CMK (cell line): ENCODE measurements around the gene ARSA.

Experiments
- DNase-seq: peaks from one replicate; pipeline ENCODE4 v3.0.0-alpha.2; 2010; ENCODE audit warnings: low read depth

Gene ARSA

DNA sequence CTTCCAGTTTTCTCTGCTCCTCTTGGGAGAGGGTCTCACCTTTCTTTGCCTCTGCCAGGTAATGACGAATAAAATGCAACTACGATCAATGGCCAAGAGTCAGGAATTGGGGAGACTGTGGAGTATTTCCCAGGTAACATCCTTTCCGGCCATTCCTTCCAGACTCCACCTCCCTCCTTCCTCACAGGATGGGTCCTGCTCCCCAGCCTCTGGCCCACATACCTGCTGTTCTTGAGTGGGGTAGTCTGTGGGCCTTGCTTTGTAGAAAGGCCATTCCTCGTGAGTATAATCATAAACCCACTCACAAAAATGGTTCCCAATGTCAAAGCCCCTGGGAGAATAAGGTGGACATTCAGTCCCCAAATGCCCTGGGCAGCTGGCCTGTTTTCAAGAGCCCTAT, 48.2 kb downstream of the ARSA start:
- no peak for DNase-seq

DNA sequence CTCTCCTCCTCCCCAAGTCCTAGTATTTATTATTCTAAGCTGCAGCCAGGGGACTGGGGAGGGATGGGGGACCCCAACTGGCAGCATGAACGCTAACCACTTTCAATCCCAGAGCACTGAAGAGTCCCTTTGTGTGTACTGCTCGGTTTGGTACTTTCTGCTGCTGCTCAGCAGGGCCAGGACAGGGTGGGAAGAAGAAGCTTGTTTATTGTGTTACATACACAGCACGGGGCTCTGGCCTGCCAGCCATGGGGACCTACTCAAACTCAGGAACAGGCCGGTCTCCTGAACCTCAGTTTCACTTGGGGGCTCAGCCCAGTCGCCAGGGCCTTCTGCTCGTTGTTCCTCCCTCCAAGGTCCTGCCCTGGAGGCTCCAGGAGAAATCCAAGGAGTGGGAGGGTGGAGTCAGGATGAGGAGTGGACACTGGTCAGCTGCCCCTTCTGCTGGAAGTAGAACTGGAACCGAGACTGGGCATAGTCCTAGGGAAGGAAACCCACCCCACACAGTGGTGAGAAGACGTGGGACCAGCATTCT, 49.1 kb downstream of the ARSA start:
- DNase-seq: no peak

DNA sequence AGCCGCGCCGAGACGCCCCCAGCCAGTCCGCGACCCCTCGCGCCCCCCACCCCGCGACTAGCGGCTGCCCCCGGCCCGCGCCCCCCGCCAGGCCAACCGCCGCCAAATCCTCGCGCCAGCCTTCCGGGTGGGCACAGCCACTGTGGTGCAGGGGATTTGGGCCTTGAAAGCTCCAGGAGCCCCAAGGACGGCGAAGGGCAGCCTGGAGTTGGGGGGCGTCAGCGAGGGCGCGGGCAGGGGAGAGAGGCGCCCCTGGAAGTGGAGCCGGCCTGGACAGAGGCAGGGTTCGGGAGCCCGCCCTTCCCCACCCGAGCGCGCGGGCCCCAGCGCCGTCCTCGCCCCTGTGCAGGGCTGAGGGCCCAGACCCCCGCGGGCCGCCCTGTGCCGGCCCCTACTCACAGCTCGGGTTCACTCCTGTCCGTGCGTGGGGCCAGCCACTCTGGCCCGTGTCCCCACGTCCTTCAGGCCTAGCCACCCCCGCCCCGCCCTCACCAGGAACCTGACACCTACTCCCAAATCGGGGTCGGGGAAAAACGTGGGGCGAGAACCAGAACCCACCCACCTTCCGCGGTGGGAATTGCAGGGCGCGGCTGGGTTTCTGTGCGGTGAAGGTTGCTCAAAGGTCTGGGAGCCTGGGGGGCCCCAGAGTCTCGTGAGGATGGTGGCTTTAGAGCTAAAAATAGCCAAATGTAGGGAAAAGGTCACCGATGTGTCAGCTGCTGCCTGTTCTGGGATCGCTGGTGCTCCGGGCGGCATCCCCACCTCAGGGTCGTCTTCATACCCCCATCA, 49.8 kb downstream of the ARSA start, which contains the start of gene CPT1B:
TSS of gene CPT1B (minus strand) at position 441 of the 789 bp plus-strand sequence. CDS start 512 bp downstream, outside the sequence.
- DNase-seq: no peak

DNA sequence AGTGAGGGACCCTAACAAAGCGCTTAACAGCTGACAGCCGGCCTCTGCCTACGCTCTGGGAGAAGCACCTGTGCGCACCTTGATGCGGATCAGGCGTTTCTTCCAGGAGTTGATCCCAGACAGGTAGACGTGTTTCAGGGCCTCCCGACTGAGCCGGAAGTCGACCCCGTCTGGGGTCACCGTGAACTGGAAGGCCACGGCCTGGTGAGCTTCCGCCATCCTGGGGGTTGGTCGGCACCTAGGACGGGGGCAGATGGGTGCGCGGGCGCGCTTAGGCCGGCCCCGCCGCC, 50.3 kb downstream of the ARSA start:
- no peak for DNase-seq

DNA sequence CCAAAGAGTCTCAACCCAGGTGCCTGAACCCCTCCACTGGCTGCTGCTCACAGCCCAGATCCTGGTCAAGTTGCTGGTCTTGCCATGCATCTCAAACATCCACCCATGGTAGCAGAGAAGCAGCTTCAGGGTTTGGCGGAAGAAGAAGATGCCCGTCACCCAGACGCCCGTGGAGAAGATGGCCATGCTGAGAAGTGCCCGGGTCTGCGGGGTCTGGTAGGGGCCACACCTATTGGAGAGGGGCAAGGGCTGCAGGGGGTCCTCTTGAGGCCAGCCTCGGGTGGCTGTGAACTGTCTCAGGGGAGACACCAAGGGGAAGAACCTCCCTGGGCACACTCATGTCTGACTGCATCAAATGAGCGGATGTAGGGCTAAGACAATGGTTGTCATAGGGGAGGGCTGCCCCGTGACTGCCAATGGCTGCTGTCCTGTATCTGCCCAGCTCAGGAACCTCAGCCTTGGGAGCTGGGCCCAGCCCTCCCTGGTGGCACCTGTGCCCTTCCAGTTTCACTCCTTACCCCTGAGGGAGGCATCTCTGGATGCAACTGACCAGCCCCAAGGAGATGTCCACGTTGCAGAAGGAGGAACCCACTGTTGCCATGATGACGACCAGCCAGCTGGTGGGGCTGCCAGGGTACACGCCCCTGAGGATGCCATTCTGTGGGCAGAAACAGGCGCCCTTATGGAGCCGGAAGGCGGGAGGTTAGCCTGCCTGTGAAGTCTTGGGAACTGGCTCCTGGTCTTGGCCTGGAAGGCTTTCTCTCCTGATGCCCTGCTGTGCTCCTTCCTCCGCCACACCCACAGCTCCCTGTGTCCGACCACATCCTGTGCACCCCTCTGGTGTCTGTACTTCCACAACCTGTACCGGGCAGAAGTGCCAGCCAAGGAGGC, 50.9 kb downstream of the ARSA start:
- DNase-seq: no peak

DNA sequence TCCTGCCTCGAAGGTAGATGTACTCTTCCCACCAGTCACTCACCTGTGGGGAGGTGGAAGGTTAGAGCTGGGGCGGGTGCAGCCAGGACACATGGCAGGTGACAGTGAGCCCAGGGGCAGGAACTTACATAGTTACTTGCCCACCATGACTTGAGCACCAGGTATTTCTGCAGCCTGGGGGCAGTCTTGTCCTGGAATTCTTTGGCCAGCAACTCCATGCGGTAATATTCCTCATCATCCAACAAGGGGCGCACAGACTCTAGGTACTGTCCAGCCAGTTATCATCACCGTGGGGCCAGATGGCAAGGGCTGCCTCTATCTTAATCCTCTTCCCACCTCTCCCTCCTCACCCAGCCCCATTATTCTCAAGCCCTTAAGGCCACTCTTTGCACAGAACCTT, 51.9 kb downstream of the ARSA start:
- no peak for DNase-seq

DNA sequence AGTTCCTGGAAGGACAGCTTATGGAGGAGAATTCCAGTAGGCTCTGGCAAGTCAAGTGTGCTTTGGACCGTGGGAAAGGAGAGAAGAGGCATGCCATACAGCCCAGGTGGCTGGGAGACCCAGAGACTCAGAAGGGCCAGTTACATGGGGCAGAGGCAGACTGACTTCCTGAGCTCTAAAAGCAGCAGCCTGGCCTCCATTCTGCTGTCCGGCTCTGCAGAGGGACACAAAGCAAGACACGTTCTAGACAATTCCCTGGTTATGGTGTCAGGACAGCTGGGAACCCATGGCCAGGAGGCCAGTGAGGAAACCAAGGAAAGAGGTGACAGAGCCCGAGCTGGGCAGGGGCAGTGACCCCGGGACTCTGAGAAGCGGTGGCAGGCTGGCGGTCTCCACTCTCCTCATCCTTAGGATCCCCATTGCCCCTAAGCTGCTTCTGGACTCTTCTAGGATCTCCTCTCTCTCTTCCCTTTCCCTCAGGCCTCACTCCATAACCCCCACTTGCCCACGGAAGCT, 52.5 kb downstream of the ARSA start:
- DNase-seq: no peak
